ENCODE measurements around the gene MYCN. TPM values are rescaled to one million over a fixed set of nuclear protein-coding genes. Genes with fewer than 3 reads are reported as not detected.
A peak's percentile ranks its signal among the peaks of the same experiment; 100 is the strongest.

The MYCN gene
- total RNA-seq, 1 experiment from 2014 or later: 68.3 TPM

GRCh38 chr2:15984368-15985255 lies 44.3 kb downstream of the MYCN start:
- TF ChIP-seq ZNF671 (CRISPR knock-in tag; IDR thresholded peaks at IDR 0.05) (no peak), FOXJ3 (CRISPR knock-in tag; IDR thresholded peaks at IDR 0.05; ENCODE audit: borderline replicate concordance) (no peak), NFE2L1 (CRISPR knock-in tag; IDR thresholded peaks at IDR 0.05) (no peak), IRF2 (CRISPR knock-in tag; IDR thresholded peaks at IDR 0.05; ENCODE audit: borderline replicate concordance, low read depth) (no peak), ZNF512 (CRISPR knock-in tag; IDR thresholded peaks at IDR 0.05; ENCODE audit: borderline replicate concordance) (no peak), RORB (CRISPR knock-in tag; IDR thresholded peaks at IDR 0.05) (no peak), ATF2 (CRISPR knock-in tag; IDR thresholded peaks at IDR 0.05; ENCODE audit: borderline replicate concordance, low read depth) (no peak), NR2C2 (CRISPR knock-in tag; IDR thresholded peaks at IDR 0.05) (no peak), ZBTB43 (CRISPR knock-in tag; IDR thresholded peaks at IDR 0.05) (no peak), MXD4 (CRISPR knock-in tag; IDR thresholded peaks at IDR 0.05; ENCODE audit: borderline replicate concordance) (no peak), NR1H2 (CRISPR knock-in tag; IDR thresholded peaks at IDR 0.05) (no peak), IRF1 (CRISPR knock-in tag; IDR thresholded peaks at IDR 0.05) (no peak), PRRX2 (CRISPR knock-in tag; IDR thresholded peaks at IDR 0.05) (no peak), KAT7 (CRISPR knock-in tag; IDR thresholded peaks at IDR 0.05; ENCODE audit: borderline replicate concordance) (no peak), STAT6 (CRISPR knock-in tag; conservative IDR thresholded peaks at IDR 0.05; ENCODE audit: low read depth) (no peak), PRDM15 (CRISPR knock-in tag; IDR thresholded peaks at IDR 0.05) (no peak), ZNF219 (CRISPR knock-in tag; IDR thresholded peaks at IDR 0.05; ENCODE audit: borderline replicate concordance) (no peak), GRHL2 (CRISPR knock-in tag; IDR thresholded peaks at IDR 0.05; ENCODE audit: insufficient replicate concordance, severe bottlenecking) (no peak), ZNF416 (CRISPR knock-in tag; IDR thresholded peaks at IDR 0.05) (no peak), USF1 (CRISPR knock-in tag; IDR thresholded peaks at IDR 0.05) (no peak)
- peak; percentile 11 for ATAC-seq
- H3K4me1 Mint-ChIP-seq: peaks cover 48% of the 10 kb centered on the region

More at GRCh38 chr2:15984368-15985255, 44.3 kb downstream of the MYCN start:
- Mint-ChIP-seq H3K27me3 (ENCODE audit: low read depth) (no peaks in the 10 kb centered on the region), H3K4me3 (no peak overlapping the region), H3K9me3 (peaks cover 3% of the 10 kb centered on the region), H3K27ac (peak overlapping the region; percentile 90; the same call in 1 of the 2 replicates), H3K36me3 (no peaks in the 10 kb centered on the region)
- ChIA-PET POLR2A (no interaction called here), CTCF (interaction anchor here (0.9 kb wide), 1 partner anchor 45 kb away, joined by 3 read pairs; no protein-coding TSS in a partner anchor)
- peak; percentile 44 for DNase-seq (ENCODE audit: low spot score)

Measured in WTC11 (cell line).